Measurements from ENCODE around the gene SAMD15.
"Not testable (repeated sequence)": the region's sequence is repeated elsewhere in the genome, so short reads cannot be mapped to it uniquely, and the experiment has no call there.

Gene SAMD15

DNA sequence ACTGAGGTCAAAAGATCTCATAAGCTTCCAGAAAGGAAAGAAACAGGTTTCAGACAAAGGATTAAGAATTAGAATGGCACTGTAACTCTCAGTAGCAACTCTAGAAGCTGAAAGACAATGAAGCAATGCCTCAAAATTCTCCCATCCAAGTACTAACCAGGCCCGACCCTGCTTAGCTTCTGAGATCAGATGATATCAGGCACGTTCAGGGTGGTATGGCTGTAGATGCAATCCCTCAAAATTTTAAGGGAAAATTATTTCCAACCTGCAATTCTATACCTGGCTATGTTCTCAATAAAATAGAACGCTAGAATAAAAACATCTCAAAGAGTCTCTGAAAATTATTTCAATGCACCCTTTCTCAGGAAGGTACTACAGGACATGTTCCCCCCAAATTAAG lies 26.6 kb downstream of the SAMD15 start:
- in situ Hi-C loops (cut with HindIII; ENCODE audit: low pct_unique_long_range_greater_than_20kb, low sequenced_read_pairs): no loop called here
- no peak for DNase-seq (ENCODE audit: low read depth in 1 of 2, low spot score in 1 of 2)
- TF ChIP-seq JUND (IDR thresholded peaks at IDR 0.05; ENCODE audit: low read depth): no peak

DNA sequence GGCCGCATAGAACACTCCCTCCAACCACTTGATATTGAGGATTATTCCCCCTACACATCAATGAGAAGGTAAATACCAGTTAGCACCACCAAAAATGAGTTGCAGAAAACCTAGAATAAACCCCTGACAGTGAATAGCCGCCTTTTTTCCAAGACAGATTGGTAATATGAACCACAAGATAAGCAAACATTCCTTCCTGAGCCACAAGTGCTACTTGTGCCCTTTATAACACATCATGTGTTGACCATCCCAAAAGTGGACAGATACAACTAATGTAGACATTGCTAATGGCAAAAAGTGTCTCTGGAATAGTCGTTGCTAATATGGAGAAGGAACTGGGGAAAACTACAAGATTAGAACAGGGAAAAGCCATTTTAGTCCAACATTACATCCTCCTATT lies 28.9 kb downstream of the SAMD15 start:
- in situ Hi-C loops (cut with HindIII; ENCODE audit: low pct_unique_long_range_greater_than_20kb, low sequenced_read_pairs): no loop called here
- DNase-seq (ENCODE audit: low read depth in 1 of 2, low spot score in 1 of 2): no peak
- TF ChIP-seq JUND (IDR thresholded peaks at IDR 0.05; ENCODE audit: low read depth): no peak

DNA sequence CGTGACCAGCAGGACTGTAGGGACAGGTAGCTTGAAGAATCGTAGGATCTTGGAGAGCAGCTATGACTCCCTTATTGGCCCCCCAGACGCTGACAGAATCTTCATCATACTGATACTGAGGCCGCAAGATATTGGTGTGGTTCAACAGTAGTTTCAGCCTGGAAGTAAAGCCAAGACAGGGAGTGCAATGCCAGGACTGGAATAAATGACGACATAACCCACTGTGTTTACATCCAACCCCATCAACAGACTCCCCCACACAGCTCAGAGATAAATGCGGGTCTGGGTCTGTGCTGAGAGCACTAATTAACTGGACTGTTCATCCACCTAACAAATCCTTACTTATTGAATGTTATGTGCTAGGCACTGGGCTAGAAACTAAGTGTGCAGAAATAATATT lies 29.5 kb downstream of the SAMD15 start:
- TF ChIP-seq JUND (IDR thresholded peaks at IDR 0.05; ENCODE audit: low read depth): no peak
- in situ Hi-C loops (cut with HindIII; ENCODE audit: low pct_unique_long_range_greater_than_20kb, low sequenced_read_pairs): no loop called here
- DNase-seq (ENCODE audit: low read depth in 1 of 2, low spot score in 1 of 2): no peak

DNA sequence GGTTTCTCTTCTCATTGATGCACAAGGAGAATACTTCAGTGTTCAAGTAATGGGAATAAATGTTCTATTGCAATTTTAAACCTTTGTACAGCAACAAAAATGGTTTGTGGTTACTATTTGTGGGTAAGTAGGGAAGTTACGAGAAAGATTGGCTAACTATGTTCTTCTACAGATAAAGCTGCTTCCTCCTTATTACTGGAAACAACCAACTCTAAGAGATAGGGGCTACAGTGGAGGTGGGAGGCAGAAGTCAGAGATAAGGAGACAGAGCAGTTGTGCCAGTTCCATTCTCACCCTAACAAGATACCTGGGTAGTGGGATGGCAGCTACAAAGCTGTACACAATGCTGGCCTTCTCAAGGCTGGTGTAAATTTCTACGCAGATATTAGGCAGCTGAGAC lies 30.0 kb downstream of the SAMD15 start:
- in situ Hi-C loops (cut with HindIII; ENCODE audit: low pct_unique_long_range_greater_than_20kb, low sequenced_read_pairs): no loop called here
- no peak for DNase-seq (ENCODE audit: low read depth in 1 of 2, low spot score in 1 of 2)
- no peak for TF ChIP-seq JUND (IDR thresholded peaks at IDR 0.05; ENCODE audit: low read depth)

DNA sequence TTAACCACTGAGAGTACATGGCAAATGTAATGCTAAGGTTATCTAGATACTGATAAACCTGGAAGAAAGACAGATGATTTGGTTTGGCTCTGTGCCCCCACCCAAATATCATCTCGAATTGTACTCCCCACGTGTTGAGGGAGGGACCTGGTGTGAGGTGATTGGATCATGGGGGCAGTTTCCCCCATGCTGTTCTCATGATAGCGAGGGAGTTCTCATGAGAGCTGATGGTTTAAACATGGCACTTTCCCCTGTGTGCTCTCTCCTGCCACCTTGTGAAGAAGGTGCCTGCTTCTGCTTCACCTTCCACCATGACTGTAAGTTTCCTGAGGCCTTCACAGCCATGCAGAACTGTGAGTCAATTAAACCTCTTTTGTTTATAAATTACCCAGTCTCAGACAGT lies 32.0 kb downstream of the SAMD15 start:
- in situ Hi-C loops (cut with HindIII; ENCODE audit: low pct_unique_long_range_greater_than_20kb, low sequenced_read_pairs): no loop called here
- DNase-seq (ENCODE audit: low read depth in 1 of 2, low spot score in 1 of 2): peak in 1 of 2 experiments; percentile 41

DNA sequence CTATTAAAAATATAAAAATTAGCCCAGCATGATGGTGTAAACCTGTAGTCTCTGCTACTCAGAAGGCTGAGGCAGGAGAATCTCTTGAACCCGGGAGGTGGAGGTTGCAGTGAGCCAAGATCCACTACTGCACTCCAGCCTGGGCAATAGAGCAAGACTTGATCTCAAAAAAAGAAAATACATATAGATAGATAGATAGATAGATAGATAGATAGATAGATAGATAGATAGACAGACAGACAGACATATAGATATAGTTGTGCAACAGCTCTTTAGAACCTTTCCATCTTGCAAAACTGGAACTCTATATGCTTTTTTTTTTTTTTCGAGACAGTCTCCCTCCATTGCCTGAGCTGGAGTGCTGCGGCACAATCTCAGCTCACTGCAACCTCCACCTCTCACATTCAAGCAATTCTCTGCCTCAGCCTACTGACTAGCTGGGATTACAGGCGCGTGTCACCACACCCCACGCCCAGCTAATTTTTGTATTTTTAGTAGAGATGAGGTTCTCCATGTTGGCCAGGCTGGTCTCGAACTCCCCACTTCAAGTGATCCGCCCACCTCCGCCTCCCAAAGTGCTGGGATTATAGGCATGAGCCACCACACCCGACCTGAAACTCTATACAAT lies 38.3 kb downstream of the SAMD15 start:
- DNase-seq (ENCODE audit: low read depth in 1 of 2, low spot score in 1 of 2); in situ Hi-C loops (cut with HindIII; ENCODE audit: low pct_unique_long_range_greater_than_20kb, low sequenced_read_pairs): not testable (repeated sequence)

More for the DNA sequence above, 32.0 kb downstream of the SAMD15 start:
- no peak for TF ChIP-seq JUND (IDR thresholded peaks at IDR 0.05; ENCODE audit: low read depth)

DNA sequence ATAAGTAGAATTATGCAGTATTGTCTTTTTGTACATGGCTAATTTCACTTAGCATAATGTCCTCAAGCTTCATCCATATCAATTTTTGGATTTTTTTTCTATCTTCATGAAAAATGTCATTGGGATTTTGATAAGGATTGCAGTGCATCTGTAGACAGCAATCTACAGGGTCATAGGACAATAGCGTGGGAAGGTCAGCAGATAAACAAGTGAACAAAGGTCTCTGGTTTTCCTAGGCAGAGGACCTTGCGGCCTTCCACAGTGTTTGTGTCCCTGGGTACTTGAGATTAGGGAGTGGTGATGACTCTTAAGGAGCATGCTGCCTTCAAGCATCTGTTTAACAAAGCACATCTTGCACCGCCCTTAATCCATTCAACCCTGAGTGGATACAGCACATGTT lies 38.9 kb downstream of the SAMD15 start:
- in situ Hi-C loops (cut with HindIII; ENCODE audit: low pct_unique_long_range_greater_than_20kb, low sequenced_read_pairs); DNase-seq (ENCODE audit: low read depth in 1 of 2, low spot score in 1 of 2): not testable (repeated sequence)

DNA sequence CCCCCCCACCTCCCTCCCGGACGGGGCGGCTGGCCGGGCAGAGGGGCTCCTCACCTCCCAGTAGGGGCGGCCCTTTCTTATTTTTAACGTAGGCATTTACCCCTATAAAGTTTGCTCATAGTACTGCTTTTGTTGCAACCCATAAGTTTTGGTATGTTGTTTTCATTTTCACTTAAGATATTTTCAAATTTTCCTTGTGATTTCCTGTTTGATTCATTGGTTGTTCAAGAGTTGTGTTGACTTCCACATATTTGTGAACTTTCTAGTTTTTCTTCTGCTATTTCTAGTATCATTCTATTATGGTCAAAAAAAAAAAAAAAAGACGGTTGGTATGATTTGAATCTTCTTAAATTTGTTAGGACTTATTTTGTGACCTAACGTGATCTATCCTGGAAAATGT lies 39.7 kb downstream of the SAMD15 start:
- no peak for DNase-seq (ENCODE audit: low read depth in 1 of 2, low spot score in 1 of 2)
- TF ChIP-seq JUND (IDR thresholded peaks at IDR 0.05; ENCODE audit: low read depth): no peak
- in situ Hi-C loops (cut with HindIII; ENCODE audit: low pct_unique_long_range_greater_than_20kb, low sequenced_read_pairs): no loop called here

DNA sequence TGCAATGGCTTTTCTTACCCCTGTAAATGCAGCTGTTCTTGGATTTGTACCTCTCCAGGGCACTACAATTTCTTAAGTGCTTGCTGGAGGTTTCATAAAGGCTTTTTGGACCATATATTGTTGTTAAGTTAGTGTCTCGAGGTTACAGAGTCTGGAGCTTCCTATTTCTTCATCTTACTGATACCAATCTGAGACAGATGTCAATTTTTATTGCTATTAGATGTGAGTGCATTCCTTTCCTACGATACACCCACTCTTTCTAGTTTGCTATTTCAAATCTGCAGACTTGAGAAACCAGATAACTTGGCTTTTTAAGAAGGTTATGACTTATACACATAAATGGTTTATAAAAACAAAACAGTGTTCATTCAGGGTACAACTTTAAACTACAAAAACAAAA lies 44.0 kb downstream of the SAMD15 start:
- TF ChIP-seq JUND (IDR thresholded peaks at IDR 0.05; ENCODE audit: low read depth): no peak
- in situ Hi-C loops (cut with HindIII; ENCODE audit: low pct_unique_long_range_greater_than_20kb, low sequenced_read_pairs): no loop called here
- no peak for DNase-seq (ENCODE audit: low read depth in 1 of 2, low spot score in 1 of 2)

DNA sequence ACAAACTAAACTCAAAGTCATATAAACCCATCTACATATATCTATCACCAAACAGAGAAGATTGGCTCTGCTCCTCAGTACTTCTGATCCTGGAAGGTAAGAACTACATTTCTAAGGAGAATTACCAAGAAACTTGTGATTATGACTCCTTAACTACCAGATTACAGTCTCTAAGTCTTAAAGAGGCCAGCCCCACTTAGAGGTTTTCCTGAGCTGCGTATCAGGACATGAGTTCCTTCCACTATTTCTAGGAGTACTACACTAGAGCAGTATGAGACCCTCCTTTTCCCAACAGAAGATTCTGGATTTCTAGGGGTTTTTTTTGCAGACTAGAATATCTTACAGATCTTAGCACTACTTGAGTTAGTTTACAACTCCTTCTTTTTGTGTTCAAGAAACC lies 46.2 kb downstream of the SAMD15 start, which contains the start of gene NOXRED1:
Gene NOXRED1 (minus strand): TSS at position 101 of the 400 bp plus-strand sequence. CDS start 634 bp downstream, outside the sequence.
- in situ Hi-C loops (cut with HindIII; ENCODE audit: low pct_unique_long_range_greater_than_20kb, low sequenced_read_pairs): no loop called here
- DNase-seq (ENCODE audit: low read depth in 1 of 2, low spot score in 1 of 2): no peak
- TF ChIP-seq JUND (IDR thresholded peaks at IDR 0.05; ENCODE audit: low read depth): no peak

DNA sequence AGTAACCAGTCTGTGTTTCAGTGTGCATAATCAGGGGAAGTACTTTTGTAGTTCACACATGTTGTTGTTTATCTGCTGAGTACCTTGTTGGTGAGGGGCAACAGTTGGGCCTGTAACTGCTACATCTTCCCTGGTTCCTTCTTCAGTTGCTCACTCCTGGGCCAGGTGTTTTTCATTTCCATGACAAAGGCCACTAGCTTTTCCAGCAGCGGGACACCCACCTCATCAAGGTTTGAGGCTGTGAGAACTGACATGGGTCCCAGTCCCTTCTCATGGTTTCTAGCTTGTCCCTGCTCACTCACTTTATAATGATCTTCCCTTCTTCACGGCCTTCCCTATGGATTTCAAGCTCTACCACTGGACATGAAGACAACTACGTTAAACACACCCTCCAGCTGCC lies 47.7 kb downstream of the SAMD15 start:
- DNase-seq (ENCODE audit: low read depth in 1 of 2, low spot score in 1 of 2): no peak
- TF ChIP-seq JUND (IDR thresholded peaks at IDR 0.05; ENCODE audit: low read depth): no peak
- in situ Hi-C loops (cut with HindIII; ENCODE audit: low pct_unique_long_range_greater_than_20kb, low sequenced_read_pairs): no loop called here

DNA sequence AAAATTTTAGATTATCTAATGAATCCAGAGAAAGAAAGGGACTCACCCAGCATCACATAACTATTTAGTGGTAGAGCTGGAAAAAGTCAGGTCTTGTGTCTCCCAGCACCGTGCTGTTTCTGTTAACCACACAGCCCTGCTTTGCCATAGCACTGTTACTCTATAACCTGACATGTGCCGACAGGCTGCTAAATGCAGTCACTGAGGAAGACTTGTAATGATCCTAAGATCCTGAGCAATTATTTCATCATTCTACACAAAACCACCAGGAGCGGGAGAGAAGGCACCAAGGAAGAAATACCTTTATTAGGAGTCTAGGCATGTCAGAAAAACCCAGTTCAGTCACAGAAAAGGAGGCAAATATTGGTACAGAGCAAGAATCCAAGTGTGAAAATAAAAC lies 49.2 kb downstream of the SAMD15 start:
- TF ChIP-seq JUND (IDR thresholded peaks at IDR 0.05; ENCODE audit: low read depth): no peak

DNA sequence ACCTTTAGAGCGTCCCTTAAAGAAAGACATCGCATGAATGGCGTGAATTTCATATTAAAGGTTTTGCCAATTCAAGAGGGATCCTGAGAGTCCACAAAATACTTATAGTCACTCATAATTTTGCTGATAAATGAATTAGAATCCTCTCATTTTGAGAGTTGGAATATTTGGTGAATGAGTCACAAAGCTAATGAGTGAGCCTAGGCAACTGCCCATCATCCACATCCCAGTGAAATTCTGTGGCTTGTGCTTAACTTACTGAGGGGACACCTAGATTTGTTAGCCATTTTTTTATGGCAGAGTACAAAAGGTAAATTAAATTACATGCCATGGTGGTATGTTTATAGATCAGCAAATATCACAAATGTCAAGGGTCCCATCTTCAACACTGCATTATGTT lies 58.9 kb downstream of the SAMD15 start:
- in situ Hi-C loops (cut with HindIII; ENCODE audit: low pct_unique_long_range_greater_than_20kb, low sequenced_read_pairs): no loop called here
- no peak for TF ChIP-seq JUND (IDR thresholded peaks at IDR 0.05; ENCODE audit: low read depth)
- DNase-seq (ENCODE audit: low read depth in 1 of 2, low spot score in 1 of 2): no peak

More for the DNA sequence above, 49.2 kb downstream of the SAMD15 start:
- no peak for DNase-seq (ENCODE audit: low read depth in 1 of 2, low spot score in 1 of 2)
- in situ Hi-C loops (cut with HindIII; ENCODE audit: low pct_unique_long_range_greater_than_20kb, low sequenced_read_pairs): no loop called here

DNA sequence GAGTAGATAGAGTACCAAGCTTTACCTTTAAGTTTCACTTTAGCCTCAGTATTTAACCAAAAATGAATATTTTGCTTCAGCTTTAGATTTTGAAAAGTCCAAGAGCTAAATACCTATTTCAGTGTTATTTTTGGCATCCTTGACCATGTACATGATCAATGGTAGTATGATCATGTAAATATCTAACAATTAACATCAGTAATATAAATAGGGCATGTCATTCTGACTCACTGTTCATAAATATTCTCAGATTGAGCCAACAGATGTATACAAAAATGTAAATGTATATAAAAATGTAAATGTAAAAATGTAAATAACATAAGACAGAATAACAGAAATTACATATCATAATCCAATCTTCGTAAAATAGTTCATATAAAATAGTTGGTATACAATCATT lies 61.4 kb downstream of the SAMD15 start:
- no peak for DNase-seq (ENCODE audit: low read depth in 1 of 2, low spot score in 1 of 2)
- TF ChIP-seq JUND (IDR thresholded peaks at IDR 0.05; ENCODE audit: low read depth): no peak
- in situ Hi-C loops (cut with HindIII; ENCODE audit: low pct_unique_long_range_greater_than_20kb, low sequenced_read_pairs): no loop called here

Data from T47D (cell line).